HG03460 (cell line): Measurements from ENCODE around the gene TSSK2.

Experiments
- ATAC-seq: cut with Tn5 transposase; IDR thresholded peaks from one replicate; pipeline ENCODE4 v1.9.1; 2021; ENCODE audit not compliant: unreplicated experiment

TSSK2 gene

GRCh38 chr22:19105867-19106802 lies 25.0 kb upstream of the TSSK2 start:
- ATAC-seq = no peak

DNA sequence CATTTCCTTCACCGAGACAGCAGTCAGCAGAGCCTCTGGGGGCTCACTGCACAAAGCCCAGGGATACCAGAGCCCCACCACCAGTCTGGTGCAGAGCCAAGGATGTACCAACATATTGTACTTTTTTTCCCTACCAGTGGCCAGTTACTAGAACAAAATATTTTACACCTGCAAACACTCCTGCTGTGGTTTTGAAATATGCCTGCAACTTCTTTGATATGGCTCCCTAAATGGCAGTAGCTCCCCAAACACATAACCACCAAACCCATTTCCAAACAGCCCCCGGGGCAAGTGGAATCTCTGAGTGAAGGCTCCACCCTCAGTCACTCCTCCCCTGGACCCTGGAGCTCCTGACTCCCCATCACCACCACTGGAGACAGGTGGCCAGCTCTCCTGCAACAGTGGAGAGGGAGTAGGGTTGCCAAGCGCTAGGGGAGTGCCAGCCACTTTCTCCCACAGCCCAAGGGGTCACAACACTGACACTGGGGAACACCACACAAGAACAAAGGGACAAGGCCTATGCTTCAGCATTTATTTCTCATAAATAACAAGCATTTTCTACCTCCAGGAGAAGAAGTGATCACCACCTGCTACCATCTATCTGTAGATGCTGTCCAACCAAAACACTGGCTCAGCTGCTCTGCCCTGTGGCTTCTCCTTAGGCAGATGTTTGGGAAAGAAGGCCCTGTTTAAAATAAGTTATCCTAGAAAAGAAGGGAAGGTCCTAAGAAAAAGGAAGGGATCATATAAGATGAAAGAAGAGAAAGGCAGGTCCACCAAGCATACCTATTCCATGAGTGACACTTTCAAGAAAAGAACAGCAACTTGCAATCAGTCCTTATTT lies 24.0 kb upstream of the TSSK2 start:
- ATAC-seq = no peak

- no peak for ATAC-seq
Observed at GRCh38 chr22:19107730-19108074, 23.4 kb upstream of the TSSK2 start.

DNA sequence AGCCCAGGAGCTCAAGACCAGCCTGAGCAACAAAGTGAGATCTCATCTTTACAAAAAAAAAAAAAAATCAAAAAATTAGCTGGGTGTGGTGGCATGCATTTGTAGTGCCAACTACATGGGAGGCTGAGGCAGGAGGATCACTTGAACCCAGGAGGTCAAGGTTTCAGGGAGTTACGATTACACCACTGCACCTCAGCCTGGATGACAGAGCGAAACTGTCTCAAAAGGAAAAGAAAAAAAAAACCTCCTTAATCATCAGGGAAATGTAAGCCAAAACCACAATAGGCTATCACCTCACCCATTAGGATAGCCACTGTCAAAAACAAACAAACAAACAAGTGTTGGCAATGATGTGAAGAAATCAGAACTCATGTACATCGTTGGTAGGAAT lies 22.3 kb upstream of the TSSK2 start:
- no peak for ATAC-seq

GRCh38 chr22:19109198-19110063 lies 21.7 kb upstream of the TSSK2 start:
- peak; percentile 74 for ATAC-seq

- no peak for ATAC-seq
Observed at GRCh38 chr22:19110064-19110458, 21.0 kb upstream of the TSSK2 start.

DNA sequence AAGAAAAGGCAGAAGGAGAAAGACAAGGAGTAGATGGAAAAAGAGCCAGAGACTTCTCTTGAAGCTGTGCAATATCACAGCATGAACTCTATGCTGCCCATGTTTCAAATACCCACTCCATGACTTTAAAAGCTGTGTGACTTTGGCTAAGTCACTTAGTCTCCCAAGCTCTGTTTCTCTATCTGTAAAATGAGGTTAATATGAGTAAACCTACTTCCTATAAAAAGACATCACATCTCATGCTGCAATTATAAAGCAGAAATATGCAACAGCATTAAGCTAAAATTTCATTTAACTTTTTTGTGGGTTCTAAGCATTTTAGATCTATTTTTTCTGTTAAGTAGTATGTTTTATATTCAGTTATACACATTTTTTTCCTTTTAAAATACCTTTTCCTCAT lies 20.5 kb upstream of the TSSK2 start:
- no peak for ATAC-seq

DNA sequence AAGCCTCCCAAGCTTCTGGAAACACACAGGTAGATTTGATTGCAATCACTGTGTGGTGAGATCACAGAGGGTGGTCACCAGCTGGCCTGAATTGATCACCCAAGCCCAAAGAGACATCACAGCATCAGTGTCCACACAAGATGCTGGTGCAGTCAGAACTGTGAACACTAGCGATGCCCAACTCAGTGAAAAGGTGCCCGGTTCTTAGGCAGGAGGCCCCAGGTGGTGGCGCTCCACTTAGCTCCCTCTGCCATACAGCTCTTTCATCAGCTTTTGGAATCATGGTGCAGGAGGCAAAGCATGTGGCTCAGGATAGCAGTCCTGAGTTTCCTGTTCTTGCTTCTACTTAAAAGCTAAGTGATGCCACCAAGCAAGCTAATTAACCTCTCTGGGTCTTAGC lies 20.0 kb upstream of the TSSK2 start:
- ATAC-seq = no peak

- no peak for ATAC-seq
Observed at GRCh38 chr22:19111584-19111983, 19.5 kb upstream of the TSSK2 start.

DNA sequence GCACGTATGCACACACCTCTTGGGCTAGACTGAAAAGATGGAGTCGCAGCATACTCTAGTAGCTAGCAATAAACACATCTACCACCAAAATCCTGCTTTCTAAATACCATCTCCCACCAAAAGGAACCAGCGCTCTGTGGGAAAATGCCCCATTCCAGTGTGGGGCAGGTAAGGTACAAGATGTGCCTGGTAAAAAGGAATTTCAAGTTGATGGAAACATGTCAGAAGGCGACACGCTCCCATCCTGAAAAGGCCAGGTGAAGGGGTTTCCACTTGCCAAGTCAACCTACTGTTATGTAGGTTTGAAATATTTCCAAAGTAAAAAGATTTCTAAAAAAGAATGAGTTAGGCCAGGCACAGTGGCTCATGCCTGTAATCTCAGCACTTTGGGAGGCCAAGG lies 17.7 kb upstream of the TSSK2 start:
- ATAC-seq = no peak

DNA sequence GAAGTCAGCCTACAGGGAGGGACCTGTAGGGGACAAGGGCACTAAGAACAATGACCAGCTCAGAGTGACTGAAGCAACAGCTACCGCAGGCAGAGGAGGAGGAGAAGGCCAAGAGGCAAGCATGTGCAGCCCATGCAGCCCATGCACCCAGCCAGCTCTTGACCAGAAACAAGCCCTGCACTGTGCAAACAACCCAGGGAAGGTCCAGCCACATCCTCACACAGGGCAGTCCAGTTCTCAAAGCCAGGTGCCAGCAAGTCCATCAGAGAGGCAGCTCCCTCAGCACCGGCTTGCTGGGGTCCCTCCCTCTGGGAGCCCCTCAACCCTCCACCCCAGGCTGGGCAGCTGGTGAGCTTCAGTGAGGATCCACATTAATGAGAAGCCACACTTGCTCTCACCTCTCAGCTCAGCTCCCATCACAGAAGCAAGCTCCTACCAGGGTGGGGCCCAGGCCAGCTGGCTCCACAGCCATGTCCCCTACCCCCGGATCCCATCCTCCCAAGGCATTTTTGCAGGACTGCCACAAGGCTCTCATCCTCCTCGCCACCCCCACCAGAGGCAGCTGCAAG lies 16.0 kb upstream of the TSSK2 start:
- no peak for ATAC-seq

DNA sequence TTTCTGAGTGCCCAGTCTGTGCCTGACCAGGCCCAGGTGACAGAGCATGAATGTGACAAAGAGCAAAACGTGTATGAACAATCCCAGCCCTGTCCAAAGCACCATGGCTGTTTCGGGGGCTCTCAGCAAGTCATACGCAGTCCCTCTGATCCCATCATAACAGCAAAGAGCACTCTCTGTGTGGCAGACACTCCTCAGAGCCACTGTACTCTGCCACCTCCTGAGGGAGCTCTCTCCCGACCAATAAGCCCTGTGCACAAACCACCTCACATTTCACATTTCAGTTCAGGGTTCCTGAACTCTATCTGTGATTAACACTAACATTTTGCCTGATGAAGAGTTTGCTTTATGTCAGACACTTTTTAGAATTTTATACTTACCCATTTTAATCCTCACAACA lies 15.5 kb upstream of the TSSK2 start:
- no peak for ATAC-seq

DNA sequence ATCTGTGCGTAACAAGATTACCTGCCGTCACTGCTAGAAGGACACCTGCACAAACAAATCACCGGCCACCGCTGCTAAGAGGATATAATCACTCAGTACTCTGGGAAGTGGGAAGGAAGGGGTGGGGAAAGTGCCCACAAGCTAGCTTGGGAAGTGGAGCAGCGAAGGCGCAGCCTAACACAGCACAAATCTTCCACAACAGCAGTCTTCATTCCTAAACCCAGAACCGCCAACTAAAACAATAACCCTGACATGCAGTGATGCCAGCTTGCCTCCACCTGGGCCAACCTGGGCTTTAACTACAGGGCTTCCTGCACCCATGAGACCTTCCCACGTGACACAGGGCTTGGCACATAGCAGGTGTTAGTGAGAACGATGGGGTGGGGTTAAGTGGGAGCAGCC lies 14.0 kb upstream of the TSSK2 start:
- no peak for ATAC-seq

- peak; percentile 45 for ATAC-seq
Observed at GRCh38 chr22:19118329-19118880, 12.7 kb upstream of the TSSK2 start.

DNA sequence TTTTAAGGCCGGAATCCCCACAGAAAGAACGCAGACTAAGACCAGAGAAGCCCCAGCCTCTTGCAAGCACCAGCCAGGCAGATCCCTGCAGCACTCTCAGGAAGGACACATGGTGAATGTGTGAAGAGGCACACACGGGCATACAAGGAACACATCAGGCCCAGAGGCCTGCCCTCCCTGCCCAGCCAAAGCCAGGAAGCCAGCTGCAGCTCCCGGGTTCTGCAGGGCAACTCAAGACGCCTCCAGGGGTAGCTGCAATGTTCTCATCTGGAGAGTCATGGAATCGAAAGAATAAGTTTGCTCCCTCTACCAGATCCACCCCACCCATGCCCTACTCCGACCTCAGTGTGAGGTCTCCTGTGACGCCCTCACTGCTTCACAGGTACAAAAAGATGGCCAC lies 11.2 kb upstream of the TSSK2 start:
- ATAC-seq = no peak

DNA sequence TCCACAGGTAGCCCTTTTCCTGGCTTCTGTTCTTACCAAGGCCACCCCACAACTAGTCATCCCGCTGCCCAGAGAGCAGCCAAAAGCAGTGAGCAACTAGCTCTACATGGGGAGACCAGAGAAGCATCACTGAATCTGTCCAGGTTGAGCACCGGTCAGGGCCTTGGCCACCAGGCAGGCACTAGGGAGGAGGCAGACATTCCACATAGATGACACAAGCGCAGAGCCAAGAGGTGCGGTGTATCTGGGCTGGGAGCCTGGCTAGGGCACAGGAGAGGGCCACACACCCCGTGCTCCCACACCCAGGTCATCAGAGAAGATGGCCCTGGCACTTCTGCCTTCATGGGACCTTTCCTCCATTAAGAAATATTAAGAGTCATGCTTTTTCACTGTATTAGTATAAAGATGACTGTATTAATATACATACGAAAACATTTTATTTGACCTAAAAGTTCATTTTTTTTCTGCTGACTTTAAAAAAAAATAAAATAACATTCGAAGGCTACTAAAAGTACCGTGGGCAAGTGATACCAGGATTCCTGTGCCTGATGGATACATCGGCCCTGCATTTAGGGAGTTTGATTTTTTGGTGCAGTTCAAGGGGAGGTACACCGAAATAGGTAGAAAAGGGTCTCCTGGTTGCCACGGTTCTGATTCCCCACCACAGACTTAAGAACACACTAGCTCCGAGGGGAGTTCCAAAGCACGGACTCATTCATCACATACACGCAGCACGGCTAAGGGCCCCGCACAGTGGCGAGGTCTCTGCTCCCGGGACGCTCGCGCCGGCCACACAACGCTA lies 10.1 kb upstream of the TSSK2 start:
- peak; percentile 11 for ATAC-seq

GRCh38 chr22:19121631-19122142 lies 9.4 kb upstream of the TSSK2 start:
- peak; percentile 18 for ATAC-seq

DNA sequence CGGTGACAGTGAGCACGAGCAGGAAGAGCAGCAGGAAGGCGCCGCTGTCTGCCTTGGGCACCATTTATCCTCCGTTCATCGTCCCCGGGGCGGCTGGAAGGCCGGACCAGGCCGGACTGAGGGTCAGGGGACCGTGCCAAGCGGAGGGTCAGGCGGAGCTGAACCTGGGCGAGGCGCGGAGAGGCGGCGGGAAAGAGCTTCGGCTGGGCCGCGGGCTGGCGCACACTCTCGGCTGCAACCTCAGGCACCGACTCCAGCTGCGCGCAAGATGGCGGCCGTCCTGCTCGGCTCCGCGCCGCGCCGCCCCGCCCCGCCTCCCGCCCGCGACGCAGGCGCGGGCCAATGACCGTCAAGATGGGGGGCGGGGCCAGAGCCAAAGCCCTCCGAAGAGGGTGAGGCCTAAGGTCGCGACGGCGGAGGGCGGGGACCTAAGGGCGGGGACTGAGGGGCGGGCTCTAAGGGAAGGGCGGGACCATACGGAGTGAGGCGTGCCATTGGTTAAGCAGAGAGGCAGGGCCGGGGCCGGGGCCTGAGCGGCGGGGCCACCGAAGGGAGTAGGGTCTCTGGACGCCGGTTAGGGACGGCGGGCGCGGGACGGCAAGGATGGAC lies 8.9 kb upstream of the TSSK2 start, which contains the start of gene DGCR2:
Gene DGCR2 (minus strand): TSS at position 270 of the 609 bp plus-strand sequence. CDS start 206 bp downstream, at position 64.
- ATAC-seq = peak; percentile 77
